SK-N-MC (cell line): ENCODE results near the gene WDR64.
A peak's percentile ranks its signal among the peaks of the same experiment; 100 is the strongest.

Experiments
- DNase-seq: peaks from one replicate; pipeline ENCODE4 v3.0.0-alpha.2; 2011; ENCODE audit warnings: low read depth, low spot score
- H3K27ac ChIP-seq: fragments of 200-600 bp; sonication (generic); 2 replicates; pipeline ENCODE4 v1.5.1; 2016; ENCODE audit warnings: mixed run types
- H3K36me3 ChIP-seq: fragments of 200-600 bp; sonication (generic); 2 replicates; pipeline ENCODE4 v1.6.1; 2017; ENCODE audit warnings: antibody characterized with exemption, low read length, mixed read lengths; ENCODE audit not compliant: insufficient read depth
- H3K4me3 ChIP-seq: fragments of 200-600 bp; sonication (generic); 2 replicates; pipeline ENCODE4 v1.5.1; 2016
- H3K9ac ChIP-seq: fragments of 200-600 bp; sonication (generic); 2 replicates; pipeline ENCODE4 v1.8.0; 2017; ENCODE audit warnings: mixed run types, mixed read lengths; ENCODE audit not compliant: insufficient read length
- H3K9me3 ChIP-seq: fragments of 200-600 bp; sonication (generic); 2 replicates; pipeline ENCODE4 v1.6.1; 2017; ENCODE audit warnings: low read depth, mild to moderate bottlenecking, antibody characterized with exemption, low read length, moderate library complexity, mixed read lengths
- EZH2 ChIP-seq: fragments of 200-600 bp; sonication (generic); IDR thresholded peaks from one replicate; pipeline ENCODE4 v1.6.1; 2017; ENCODE audit warnings: antibody characterized with exemption
- FOXP2 ChIP-seq: optimal IDR thresholded peaks from 2 replicates; pipeline ENCODE3; 2011; ENCODE audit warnings: mild to moderate bottlenecking, moderate library complexity; ENCODE audit not compliant: insufficient read depth; ENCODE audit errors: extremely low read length, control extremely low read depth
- POLR2AphosphoS5 ChIP-seq: IDR thresholded peaks from 2 replicates; pipeline ENCODE4 v1.6.1; 2012; ENCODE audit warnings: mild to moderate bottlenecking, low read depth, low read length, borderline replicate concordance

Gene WDR64

DNA sequence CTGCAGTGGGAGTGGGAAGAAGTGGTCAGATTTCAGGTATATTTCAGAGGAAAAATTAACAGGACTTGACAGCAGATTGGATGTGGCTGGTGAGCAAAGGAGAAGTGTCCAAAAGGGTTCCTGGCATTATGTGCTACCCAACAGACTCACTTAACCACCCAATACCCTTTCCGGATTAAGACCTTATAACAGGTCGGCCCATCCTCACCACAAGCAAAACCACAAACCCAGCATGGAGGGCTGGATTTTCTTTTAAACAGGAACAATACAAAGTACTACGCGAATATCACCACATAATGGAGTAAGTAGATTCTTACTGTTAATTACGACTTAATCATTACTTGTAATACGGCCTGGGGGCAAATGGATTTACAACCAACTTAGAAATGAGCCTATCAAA, 59.2 kb downstream of the WDR64 start:
- Histone ChIP-seq H3K9me3 (no peaks in the 10 kb centered on the region), H3K4me3 (no peak overlapping the region), H3K27ac (no peak overlapping the region), H3K36me3 (no peaks in the 10 kb centered on the region), H3K9ac (no peak overlapping the region)
- TF ChIP-seq EZH2, result no peak
- no peak for TF ChIP-seq FOXP2
- TF ChIP-seq POLR2AphosphoS5, result no peak
- no peak for DNase-seq

DNA sequence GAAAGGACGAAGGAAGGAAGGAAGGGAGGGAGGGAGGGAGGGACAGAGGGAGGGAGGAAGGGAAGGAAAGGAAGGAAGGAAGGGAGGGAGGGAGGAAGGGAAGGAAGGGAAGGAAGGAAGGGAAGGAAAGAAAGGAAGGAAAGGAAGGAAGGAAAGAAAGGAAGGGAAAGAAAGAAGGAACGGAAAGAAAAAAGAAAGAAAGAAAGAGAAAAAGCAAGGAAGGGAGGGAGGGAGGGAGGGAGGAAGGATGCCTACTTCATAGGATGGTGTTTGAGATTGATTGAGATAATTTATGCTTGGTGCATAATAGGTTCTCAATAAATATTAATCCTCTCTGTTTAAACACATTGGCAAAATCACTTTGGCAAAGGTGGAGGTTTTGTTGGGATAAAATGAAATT, 61.2 kb downstream of the WDR64 start:
- H3K4me3 ChIP-seq, result no peak overlapping the region; the same call in 1 of the 2 replicates
- peak overlapping the region; percentile 95; the same call in 1 of the 2 replicates for H3K27ac ChIP-seq
- no peaks in the 10 kb centered on the region for H3K9me3 ChIP-seq
- H3K36me3 ChIP-seq, result no peaks in the 10 kb centered on the region
- TF ChIP-seq FOXP2, result no peak
- TF ChIP-seq POLR2AphosphoS5, result no peak
- TF ChIP-seq EZH2, result no peak
- DNase-seq, result no peak
- H3K9ac ChIP-seq, result no peak overlapping the region

DNA sequence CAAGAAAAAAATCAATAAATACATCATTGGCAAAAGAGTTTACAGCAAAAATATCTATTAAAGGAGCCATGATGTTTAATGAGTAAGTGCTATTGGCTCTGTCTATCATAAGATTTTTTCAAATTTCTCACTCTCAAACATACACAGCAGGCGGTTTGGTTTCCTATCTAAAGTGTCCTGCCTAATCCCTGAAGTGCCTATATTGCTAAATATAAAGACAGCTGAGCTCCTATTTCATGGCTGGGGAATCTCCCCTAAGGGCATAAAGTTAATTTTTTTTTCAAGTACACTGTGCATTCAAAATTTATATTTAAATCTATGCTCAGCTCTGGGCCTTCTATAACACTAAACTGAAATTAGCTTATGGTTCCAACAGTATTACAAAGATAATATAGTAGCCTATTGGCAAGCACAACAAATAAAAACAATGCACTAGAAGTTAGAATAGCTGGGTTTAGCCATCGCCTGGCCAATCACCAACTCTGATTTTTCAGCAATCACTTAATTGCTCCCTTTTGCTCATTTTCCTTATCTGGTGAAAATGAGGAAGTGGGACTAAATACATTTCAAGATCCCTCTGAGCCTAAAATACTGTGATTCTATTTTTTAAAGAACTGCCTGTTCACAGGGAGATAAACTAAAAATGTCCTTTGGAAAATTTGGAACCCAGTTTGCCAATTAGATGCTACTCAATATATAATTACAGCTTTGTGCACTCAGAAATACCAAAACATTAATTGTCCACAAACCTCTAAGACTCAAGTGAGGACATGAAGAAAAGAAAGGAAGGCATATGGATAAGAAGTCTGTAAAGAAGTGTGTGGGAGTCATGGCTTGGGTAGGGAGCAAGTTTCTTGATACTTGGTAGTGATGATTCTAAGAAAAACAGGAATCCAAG, 62.5 kb downstream of the WDR64 start:
- TF ChIP-seq POLR2AphosphoS5 (peak; percentile 56; the same call in 1 of the 2 replicates), FOXP2 (no peak)
- peak; percentile 99 for DNase-seq
- Histone ChIP-seq H3K36me3 (no peaks in the 10 kb centered on the region), H3K27ac (peak overlapping the region; percentile 95), H3K9ac (no peak overlapping the region), H3K9me3 (no peaks in the 10 kb centered on the region), H3K4me3 (peak overlapping the region; percentile 74)

DNA sequence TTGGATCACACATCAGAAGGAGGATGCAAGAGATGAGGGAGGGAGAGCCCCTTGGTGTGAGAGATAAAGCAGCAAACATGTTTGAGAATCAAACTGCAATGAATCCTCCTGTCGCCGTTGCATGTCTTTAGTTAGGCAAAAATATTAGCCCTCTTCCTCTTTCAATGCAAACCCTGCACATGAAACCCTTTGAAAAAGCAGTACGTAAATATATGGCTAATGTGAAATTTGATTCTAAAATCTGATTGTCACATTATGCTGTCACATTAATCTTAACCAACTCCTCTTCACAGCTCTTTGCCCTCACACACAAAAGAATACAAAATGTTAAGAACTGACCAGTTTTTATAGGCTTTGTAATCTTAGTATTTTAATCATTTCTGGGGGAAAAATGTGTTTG, 63.4 kb downstream of the WDR64 start:
- DNase-seq, result no peak
- Histone ChIP-seq H3K27ac (peak overlapping the region; percentile 95), H3K9ac (peak overlapping the region; percentile 70), H3K9me3 (no peaks in the 10 kb centered on the region), H3K4me3 (peak overlapping the region; percentile 74), H3K36me3 (no peaks in the 10 kb centered on the region)
- TF ChIP-seq POLR2AphosphoS5 (no peak; the same call in 1 of the 2 replicates), EZH2 (no peak), FOXP2 (no peak)

DNA sequence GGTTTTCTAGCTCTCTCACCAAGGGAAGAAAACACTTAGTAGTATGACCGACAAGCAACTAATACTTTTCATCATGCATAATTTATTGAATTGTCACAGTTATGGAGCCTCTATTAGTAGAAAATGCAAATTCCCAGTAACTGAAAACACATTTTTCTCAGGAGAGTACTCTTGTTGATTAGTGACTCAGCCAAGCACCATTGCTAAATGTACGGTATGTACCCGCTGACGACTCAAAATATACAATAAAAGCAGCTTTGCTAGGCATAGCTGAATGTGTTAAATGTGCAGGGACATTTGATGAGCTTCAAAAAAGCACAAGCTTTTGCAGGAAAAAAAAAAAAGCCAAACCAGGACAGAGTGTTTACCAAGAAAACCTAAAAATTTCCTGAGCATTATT, 63.9 kb downstream of the WDR64 start:
- peak overlapping the region; percentile 74 for H3K4me3 ChIP-seq
- TF ChIP-seq FOXP2 (peak; percentile 22), EZH2 (no peak), POLR2AphosphoS5 (no peak; the same call in 1 of the 2 replicates)
- no peaks in the 10 kb centered on the region for H3K36me3 ChIP-seq
- H3K27ac ChIP-seq, result peak overlapping the region; percentile 95
- DNase-seq, result peak; percentile 72
- H3K9me3 ChIP-seq, result no peaks in the 10 kb centered on the region
- H3K9ac ChIP-seq, result peak overlapping the region; percentile 70

DNA sequence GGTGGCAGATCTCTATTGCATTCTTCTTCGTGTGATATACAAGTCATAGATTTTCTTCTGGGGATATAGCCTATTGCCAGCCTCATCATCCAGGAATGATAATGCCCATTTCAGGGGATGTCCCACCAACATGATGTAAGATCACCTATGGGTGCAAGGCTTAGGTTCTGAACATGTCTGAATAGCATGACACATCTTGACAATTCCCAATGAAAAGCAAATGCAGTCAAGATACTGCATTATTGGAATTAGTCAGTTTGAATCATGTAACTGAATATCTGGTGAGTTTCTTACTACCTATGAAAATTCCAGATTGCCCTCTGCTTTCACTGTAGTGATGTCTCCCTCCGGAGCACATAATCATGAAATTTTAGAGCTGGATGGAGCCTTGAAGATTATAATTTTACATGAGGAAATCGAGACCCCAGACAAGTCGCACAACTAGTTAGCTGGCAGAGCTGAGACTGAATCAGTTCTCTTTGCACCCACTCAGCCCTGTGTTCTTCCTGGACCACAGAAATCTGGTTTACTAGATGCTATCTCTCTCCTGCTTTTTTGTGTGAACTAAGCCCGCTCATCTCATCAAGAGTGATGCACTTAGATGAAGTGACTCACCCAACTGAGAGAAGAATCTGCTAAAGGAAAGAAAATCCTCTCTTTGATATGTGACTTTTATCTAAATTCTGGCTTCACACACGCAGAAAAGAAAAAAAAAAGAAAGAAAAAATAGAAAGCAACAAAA, 65.0 kb downstream of the WDR64 start:
- H3K9ac ChIP-seq, result no peak overlapping the region
- no peaks in the 10 kb centered on the region for H3K9me3 ChIP-seq
- H3K4me3 ChIP-seq, result no peak overlapping the region
- H3K36me3 ChIP-seq, result no peaks in the 10 kb centered on the region
- DNase-seq, result no peak
- H3K27ac ChIP-seq, result no peak overlapping the region
- TF ChIP-seq EZH2, result no peak

DNA sequence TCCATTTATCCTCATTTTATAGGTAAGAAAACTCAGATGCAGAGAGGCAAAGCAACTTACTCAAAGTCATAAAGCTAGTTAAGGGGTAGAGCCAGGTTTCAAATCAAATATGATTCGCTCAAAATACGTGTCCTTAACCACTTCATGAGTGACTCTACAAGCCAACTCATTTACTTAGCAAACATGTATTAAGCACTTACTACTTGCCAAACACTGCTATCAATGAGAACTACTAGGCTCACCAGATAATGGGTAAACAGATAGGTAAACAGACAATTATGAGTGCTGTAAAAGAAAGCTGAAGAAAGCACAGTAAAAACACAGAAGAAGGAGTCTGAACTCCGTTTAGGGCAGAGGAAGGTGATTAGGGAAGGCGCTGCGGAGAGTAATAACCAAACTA, 65.9 kb downstream of the WDR64 start:
- Histone ChIP-seq H3K36me3 (no peaks in the 10 kb centered on the region), H3K9me3 (no peaks in the 10 kb centered on the region), H3K27ac (no peak overlapping the region), H3K4me3 (no peak overlapping the region), H3K9ac (no peak overlapping the region)
- no peak for DNase-seq
- no peak for TF ChIP-seq FOXP2
- TF ChIP-seq POLR2AphosphoS5, result no peak
- no peak for TF ChIP-seq EZH2

DNA sequence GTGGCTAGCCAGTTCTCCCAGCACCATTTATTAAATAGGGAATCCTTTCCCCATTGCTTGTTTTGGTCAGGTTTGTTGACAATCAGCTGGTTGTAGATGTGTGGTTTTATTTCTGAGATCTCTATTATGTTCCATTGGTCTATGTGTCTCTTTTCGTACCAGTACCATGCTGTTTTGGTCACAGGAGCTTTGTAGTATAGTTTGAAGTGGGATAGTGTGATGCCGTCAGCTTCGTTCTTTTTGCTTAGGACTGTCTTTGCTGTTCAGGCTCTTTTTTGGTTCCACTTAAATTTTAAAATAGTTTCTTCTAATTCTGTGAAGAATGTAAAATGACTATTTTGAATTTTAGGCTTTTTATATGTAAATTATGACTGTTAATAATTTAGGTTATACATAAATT, 68.9 kb downstream of the WDR64 start:
- no peak for TF ChIP-seq POLR2AphosphoS5
- no peak for TF ChIP-seq EZH2
- TF ChIP-seq FOXP2, result no peak
- Histone ChIP-seq H3K36me3 (no peaks in the 10 kb centered on the region), H3K4me3 (no peak overlapping the region), H3K27ac (no peak overlapping the region), H3K9me3 (no peaks in the 10 kb centered on the region), H3K9ac (no peak overlapping the region)
- no peak for DNase-seq
